DMS53 (cell line): ENCODE measurements around the gene GFRA3.
A peak's percentile ranks its signal among the peaks of the same experiment; 100 is the strongest.

ENCODE experiments used
- DNase-seq: peaks from one replicate; lab custom pipeline; 2025; lab: John Stamatoyannopoulos, UW

GFRA3 gene

DNA sequence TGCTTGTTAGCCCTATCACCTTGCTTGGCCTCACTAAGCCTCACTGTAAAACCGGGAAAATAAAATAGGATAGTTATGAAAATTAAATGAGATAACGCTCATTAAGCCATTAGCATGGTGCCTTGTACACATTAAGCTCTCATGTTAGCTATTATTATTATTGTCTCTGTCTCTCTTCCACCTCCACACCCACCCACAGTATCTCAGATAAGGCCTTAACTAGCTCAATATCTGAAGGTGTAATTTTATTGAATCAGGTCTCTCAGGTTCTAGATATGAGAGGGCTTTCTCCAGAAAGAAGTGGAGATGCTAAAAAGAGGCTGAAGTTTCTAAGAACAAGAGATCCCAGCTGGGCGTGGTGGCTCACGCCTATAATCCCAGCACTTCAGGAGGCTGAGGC lies 27.6 kb downstream of the GFRA3 start:
- DNase-seq, result no peak

- DNase-seq, result no peak
Observed at GRCh38 chr5:138246334-138246733, 28.1 kb downstream of the GFRA3 start.

GRCh38 chr5:138245717-138246116 lies 28.7 kb downstream of the GFRA3 start:
- no peak for DNase-seq

DNA sequence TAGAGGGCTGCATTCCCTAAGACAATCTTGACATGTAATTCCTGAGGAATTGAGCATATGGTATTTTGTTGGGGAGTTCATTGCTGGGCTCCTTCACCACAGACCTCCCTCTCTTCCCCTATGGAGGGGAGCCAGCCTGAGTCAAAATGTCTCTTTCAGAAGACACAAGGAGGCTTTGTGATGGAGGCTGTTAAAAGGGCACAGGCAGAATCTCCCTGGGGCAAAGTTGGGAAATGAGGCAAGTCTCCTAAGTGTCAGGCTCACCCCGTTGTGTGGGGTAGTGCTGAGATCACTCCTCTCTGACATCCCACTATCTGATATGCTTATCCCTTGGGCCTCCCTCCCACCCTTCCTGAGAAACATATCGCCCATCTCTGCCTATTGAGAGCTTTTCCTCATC lies 30.6 kb downstream of the GFRA3 start:
- no peak for DNase-seq

- DNase-seq, result peak; percentile 65
Observed at GRCh38 chr5:138241688-138242571, 32.5 kb downstream of the GFRA3 start.

DNA sequence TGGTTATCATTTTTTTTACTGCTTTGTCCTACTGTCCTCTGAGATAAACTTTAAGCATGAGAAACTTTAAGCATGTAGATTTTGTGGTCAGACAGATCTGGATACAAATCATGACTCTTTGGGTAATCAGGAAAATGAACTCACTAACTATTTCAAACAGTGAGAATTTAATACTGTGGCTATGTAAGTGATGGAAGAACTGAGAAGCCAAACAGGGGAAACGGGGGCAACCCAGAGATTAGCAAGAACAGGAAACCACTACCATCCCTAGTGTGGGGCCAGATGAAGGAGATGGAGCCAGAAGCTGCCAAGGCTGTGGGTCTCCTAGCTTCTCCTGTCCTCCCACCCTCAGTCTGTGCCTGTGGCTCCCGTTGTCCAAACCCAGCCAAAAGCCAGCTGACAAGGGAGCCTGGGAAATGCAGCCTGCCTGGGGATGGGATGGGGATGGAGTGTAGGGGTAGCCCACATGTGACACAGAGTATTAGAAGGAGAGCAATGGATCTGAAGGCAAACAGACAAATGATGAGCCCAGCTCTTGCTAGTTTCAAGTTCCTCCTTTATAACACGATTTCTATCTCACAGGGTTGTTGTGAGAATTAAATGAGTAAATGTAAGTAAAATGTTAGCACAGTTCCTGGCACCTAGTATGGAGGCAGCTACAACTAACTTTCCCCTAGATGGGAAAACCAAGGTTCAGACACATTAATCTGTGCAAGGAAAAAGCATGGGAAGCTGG lies 33.6 kb downstream of the GFRA3 start:
- DNase-seq, result no peak

DNA sequence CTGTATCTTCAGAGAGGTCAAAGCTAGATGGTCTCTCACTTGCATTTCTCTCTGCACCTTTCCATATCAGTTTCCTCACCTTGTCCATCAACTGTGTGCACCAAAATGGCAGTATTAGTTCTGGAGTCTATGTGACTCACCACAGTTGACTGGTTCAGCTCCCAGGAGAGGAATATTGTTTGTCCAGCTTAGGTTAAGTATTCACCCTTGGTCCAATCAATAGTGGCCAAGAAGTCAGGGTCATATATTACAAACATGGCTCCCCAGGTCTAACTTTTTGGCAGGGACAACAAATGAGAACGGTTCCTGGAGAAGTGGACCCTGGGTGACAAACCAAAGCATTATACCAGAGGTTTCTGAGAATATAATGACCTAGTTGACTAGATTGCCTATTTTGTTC lies 36.4 kb downstream of the GFRA3 start:
- DNase-seq, result no peak

- DNase-seq, result no peak
Observed at GRCh38 chr5:138234651-138235050, 39.8 kb downstream of the GFRA3 start.

GRCh38 chr5:138233280-138233679 lies 41.1 kb downstream of the GFRA3 start:
- DNase-seq, result no peak

- peak; percentile 38 for DNase-seq
Observed at GRCh38 chr5:138230981-138231589, 43.3 kb downstream of the GFRA3 start.

- no peak for DNase-seq
Observed at GRCh38 chr5:138230261-138230660, 44.2 kb downstream of the GFRA3 start.

DNA sequence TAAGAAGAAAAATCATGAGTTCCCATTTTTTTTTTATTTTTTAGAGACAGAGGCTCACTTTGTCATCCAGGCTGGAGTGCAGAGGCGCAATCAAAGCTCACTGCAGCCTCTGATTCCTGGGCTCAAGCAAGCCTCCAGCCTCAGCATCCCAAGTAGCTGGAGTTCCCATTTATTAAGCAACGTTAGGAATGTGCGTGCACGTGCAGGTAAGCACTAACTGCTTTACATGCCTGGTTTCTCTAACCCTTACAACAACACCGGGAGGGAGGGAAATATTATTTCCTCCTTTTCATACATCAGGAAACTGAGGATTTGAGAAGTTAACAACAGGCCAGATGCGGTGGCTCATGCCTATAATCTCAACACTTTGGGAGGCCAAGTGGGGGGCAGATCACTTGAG lies 45.0 kb downstream of the GFRA3 start:
- DNase-seq, result no peak

- no peak for DNase-seq
Observed at GRCh38 chr5:138226910-138227309, 47.5 kb downstream of the GFRA3 start.

DNA sequence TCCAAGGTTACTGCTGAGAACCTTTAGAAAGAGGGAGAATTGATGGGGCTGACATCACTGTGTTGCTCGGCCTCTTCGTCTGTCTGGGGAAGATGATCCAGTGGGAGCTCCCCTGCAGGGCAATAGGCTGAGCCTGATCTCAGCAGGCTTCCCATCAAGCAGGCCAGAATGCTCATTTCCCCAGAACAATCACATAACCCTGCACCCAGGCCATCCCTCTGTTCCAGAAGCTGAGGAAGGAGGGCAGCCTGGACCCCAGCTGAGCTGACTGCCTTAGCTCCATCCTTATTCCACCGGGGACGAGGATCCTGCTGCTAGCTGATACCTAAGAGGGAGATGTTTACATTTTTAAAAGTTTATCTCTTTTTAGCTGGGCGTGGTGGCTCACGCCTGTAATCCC lies 49.7 kb downstream of the GFRA3 start:
- no peak for DNase-seq

- no peak for DNase-seq
Observed at GRCh38 chr5:138223532-138223931, 50.9 kb downstream of the GFRA3 start.

DNA sequence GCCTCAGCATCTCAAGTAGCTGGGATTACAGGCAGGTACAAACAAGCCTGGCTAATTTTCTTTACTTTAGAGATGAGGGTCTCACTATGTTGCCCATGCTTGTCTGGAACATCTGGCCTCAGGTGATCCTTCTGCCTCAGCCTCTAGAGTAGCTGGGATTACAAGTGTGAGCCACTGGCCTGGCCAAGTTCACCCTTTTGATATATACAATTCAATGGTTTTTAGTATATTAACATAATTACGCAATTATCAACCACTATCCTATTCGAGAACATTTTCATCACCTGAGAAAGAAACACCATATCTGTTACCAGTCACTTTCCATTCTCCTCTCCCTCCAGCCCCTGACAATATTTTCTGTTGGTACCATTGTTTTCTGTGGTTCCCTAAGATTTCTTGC lies 57.6 kb downstream of the GFRA3 start:
- DNase-seq, result no peak

DNA sequence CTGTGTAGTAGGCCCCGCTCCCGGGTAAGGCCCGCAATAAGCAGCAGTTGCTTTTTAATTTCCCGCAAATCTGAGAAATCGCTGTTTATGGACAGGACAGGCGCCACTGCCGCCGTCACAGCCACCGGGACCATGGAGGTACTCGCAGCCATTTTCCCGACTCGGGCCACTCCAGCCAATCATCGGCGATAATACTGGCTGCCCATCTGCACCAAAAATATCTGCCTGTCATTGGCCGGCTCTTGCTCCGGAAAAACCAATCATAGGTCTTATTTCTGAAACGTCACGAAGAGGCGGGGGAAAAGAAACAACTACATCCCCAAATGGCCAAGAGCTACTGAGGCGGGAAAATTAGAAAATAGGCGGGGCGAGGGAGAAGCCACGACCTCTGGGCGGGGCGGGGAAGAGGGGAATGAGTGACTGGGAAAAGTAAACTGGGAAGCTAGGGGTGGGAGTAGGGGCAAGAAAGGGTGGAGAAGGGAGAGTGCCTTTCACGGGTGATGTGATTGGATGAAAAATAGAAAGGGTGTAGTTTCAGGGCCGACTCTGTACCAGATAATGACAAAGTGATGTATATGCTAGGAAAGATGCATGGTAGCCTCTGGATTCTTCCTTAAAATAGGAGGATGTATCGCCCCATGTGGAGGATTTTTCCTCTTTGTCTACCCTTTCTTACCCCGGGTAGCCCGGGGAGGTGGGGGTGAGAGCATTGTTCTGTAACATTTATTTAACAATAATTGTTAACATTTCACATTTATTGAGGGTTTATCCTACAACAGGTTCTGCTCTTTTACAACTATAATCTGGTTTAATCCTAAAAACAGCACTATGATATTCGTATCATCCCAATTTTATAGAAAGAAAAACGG lies 61.0 kb downstream of the GFRA3 start, which contains the start of gene CDC23:
Gene CDC23 (minus strand): TSS at position 163 of the 869 bp plus-strand sequence. CDS start 11 bp downstream, at position 152.
- peak; percentile 99 for DNase-seq

DNA sequence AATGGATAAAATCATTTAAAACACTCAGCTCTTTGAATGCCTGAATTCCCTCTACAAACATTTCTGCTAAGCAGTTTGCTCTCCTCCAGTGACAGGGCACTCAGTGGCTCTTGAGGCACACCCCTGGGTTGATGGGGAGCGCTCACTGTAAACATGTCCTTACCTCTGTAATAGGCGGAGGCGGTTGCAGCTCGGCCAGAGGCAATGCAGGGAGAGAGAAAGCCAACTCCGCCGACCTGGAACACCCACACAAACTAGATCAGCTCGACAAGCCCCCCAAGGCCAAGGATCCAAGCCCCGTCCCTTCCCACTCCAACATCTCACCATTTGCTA lies 61.6 kb downstream of the GFRA3 start:
- peak; percentile 56 for DNase-seq

DNA sequence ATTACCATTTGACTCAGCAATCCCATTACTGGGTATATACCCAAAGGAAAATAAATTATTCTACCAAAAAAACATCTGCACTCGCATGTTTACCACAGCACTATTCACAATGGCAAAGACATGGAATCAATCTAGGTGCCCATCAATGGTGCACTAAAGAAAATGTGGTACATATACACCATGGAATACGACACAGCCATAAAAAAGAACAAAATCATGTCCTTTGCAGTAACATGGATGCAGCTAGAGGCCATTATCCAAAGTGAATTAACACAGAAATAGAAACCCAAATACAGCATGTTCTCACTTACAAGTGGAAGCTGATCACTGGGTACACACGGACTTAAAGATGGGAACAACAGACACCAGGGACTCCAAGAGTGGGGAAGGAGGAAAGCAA lies 63.4 kb downstream of the GFRA3 start:
- no peak for DNase-seq
